GM21526 (cell line): Measurements from ENCODE around the gene RAB17.
"Not testable (repeated sequence)": the region's sequence is repeated elsewhere in the genome, so short reads cannot be mapped to it uniquely, and the experiment has no call there.

Experiments
- ATAC-seq: cut with Tn5 transposase; IDR thresholded peaks from one replicate; pipeline ENCODE4 v1.9.1; 2021; ENCODE audit warnings: moderate library complexity; ENCODE audit not compliant: unreplicated experiment, low FRiP score

RAB17 gene

GRCh38 chr2:237600205-237600846, 9.8 kb upstream of the RAB17 start:
- no peak for ATAC-seq

- ATAC-seq: no peak
Measured at GRCh38 chr2:237599465-237600110, 9.1 kb upstream of the RAB17 start.

DNA sequence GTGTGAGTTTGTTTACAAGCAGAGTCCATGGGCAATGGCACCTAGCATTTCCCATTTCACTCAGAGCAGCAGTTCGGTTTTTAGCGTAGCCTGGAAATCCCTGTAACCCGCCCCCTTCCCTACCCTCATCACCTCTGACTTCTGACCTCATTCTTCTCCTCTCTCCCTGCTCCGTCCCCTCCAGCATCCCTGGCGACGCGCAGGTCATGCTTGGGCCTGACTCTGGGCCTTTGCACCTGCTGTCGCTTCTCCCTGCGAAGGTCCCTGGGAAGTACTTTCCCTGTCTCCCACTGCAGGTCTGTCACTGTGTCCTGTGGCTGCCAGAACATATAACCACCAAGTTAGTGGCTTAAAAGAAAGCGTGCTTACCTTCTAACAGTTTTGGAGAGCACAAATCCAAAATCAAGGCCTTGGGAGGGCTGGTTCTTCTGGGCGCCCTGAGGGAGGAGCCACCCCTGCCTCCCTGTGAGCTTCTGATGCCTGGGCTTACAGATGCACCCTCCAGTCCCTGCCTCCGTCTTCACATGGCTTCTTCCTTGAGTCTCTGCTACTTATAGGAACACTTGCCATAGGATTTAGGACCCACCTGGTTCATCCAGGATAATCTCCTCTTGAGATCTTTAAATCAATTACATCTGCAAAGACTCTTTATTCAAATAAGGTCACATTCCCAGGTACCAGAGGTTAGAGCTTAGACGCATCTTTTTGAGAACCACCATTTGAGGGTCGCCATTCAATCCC, 8.1 kb upstream of the RAB17 start:
- ATAC-seq: no peak

- no peak for ATAC-seq
Measured at GRCh38 chr2:237597196-237598145, 6.9 kb upstream of the RAB17 start.

- ATAC-seq: no peak
Measured at GRCh38 chr2:237596520-237597195, 6.1 kb upstream of the RAB17 start.

- not testable (repeated sequence) for ATAC-seq
Measured at GRCh38 chr2:237595829-237596519, 5.4 kb upstream of the RAB17 start.

DNA sequence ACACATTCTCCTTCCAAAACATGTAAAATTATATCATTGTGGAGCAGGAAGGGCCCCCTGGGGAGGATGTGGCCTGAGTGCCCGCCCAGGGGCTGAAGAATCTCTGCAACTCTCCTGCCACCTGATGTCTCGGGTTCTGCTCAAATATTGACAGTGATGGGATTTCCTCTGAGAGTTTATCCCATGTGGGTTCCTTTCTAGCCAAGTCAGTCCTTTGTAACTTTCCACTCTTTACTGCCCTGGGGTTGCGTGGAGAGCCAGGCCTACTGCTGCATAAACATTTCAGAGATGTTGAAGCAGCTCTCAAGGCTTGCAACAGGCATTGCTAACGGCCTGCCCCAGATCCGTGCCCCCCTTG, 4.0 kb upstream of the RAB17 start:
- ATAC-seq: no peak

GRCh38 chr2:237593596-237594320, 3.2 kb upstream of the RAB17 start:
- no peak for ATAC-seq

DNA sequence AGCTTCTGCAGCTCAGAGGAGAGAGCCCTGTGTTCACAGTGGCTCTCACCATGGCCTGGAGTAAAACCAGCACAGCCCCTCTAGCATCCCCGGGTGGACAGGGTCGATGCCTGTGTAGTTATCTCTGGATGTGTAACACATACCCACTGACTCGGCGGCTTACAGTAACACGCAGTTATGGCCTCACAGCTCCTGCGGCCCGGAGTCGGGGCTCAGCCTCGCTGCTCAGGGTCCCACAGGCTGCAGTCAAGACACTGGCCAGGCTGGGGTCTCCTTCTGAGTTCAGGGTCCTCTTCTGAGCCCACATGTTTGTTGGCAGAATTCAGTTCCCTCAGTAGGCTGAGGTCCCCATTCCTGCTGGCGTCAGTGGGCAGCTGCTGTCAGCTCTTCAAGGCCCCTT, 2.5 kb upstream of the RAB17 start:
- no peak for ATAC-seq

DNA sequence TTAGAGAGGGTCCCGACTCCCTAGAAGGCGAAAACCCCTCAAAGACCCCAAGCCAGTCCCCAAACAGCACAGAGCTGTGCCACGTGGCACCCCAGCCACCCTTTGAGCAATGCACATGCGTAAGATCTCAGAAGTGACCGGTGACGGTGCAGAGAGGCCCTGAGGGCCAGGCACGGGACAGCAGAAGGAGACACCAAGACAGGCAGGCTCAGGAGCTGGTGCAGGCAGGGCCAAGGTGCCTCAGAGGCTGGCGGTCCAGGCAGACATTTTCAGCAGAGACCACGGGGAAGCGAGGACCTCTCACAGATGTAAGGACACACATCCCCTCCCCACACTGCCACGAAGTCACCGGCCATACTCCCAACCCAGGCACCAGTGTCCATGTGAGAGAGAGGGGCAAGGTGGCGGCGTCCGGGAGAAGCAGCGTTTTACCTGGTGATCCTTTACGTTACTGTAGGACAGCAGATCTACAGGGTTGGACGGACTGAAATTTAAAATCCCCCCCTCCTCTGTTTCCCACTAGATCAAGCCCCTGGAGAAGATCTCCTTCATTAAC, 2.0 kb upstream of the RAB17 start:
- no peak for ATAC-seq

DNA sequence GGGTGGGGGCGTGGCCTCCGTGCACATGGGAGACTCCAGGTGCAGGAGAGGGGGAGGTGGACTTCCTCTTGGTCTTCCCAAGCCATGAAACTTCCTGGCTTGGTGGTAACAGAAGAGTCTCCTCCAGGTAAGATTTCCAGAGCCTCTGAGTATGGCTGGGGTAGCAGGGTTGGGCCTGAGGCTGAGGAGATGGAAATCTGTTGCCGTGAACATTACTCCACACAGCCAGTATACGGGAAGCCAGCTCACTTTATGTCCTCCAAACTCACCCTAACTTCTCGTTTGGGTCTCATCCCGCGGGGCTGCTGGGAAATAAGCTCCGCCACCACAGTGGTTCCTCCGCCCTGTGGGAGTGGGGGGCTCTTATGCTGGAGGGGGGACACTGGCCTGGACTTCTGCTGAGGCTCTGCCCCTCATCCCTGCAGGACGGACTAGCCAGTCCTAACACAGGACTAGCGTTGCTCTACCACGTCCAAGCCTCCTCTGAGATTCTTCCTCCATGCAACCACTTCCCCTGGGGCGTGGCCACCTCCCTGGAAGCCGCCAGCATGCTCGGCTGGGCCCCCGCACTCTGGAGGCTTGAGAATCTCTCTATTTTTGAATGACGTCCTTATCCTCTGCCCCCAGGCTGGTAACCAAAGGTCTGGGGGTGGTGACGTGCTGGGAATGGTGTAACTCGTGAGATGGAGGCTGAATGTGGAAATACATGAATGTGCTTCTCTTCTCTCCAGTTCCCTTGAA, 777 bp upstream of the RAB17 start:
- no peak for ATAC-seq

DNA sequence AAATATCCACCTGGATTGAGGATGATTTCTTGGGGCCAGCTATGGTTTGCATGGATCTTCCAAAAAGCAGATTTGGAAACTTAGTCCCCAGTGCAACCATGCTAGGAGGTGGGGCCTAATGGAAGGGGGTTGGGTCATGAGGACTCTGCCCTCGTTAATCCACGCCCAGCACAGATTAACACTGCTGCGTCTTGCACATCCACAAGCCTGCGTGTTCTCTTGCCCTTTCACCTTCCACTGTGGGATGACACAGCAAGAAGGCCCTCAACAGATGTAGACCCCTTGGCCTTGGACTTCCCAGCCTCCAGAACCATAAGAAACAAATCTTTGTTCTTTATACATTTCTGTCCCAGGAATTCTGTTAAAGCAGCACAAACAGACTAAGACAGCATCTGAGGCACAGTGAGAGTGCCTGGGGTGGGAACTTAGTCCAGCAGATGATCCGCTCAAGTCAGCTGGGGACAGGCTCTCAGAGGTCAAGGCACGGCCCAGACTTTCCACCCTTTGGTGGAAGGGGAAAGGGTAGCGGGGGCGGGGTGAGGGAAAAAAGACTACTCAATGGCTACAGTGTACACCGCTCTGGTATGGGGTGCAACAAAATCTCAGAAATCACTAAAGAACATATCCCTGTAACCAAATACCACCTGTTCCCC, 2.4 kb downstream of the RAB17 start:
- no peak for ATAC-seq

- ATAC-seq: no peak
Measured at GRCh38 chr2:237585590-237586221, 4.8 kb downstream of the RAB17 start.

- no peak for ATAC-seq
Measured at GRCh38 chr2:237583385-237584295, 6.9 kb downstream of the RAB17 start.

DNA sequence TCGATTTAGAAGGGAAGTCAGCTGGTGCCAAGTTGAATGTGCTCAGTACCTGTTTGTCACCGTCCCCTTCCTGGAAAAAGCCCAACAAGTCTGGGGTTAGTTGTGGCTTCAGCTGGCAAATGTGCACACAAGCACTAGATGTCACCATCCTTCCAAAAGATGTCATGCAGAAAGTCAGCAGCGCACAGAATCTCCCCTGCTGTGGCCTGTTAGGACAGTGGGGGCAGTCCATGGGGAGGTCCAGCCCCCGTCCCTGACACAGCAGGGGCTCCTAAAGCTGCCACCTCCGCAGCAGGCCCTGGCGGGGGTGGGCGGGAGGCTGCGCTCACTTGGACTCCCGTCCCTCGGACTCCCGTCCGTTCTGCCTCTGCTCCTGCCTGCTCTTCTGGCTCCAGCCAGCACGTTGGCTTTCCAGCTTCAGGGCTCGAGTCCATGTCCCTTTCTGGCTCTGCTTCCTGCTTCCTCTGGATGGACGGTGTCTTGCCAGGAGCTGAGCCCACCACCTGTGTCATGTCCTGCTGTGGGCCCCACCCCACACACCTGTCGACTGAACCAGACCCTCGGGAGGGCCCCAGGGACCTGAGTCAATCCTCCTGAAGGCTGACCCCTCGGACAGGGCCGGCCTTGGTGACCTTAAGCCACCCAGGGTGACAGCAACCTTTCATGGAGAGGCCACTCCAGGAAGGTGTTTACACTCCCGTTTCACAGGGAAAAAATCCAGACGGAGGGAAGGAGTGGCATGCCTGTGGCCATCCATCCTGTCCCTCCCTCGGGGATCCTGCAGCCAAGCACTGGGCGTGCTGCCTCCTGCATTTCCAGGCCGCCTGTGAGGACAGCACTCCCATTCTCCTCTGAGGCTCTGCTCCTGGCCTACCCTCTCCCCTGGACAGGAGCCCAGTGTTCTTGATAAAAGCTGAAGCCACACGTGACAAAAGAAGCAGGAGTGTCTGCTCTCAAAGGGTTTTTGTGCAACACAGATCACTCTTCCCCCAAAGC, 8.5 kb downstream of the RAB17 start:
- no peak for ATAC-seq
